Measurements from ENCODE around the gene ARHGEF7. TPM values are rescaled to one million over a fixed set of nuclear protein-coding genes. Genes with fewer than 3 reads are reported as not detected.

ARHGEF7 gene
- total RNA-seq, 1 donor from 2014 or later = 64.6 TPM

DNA sequence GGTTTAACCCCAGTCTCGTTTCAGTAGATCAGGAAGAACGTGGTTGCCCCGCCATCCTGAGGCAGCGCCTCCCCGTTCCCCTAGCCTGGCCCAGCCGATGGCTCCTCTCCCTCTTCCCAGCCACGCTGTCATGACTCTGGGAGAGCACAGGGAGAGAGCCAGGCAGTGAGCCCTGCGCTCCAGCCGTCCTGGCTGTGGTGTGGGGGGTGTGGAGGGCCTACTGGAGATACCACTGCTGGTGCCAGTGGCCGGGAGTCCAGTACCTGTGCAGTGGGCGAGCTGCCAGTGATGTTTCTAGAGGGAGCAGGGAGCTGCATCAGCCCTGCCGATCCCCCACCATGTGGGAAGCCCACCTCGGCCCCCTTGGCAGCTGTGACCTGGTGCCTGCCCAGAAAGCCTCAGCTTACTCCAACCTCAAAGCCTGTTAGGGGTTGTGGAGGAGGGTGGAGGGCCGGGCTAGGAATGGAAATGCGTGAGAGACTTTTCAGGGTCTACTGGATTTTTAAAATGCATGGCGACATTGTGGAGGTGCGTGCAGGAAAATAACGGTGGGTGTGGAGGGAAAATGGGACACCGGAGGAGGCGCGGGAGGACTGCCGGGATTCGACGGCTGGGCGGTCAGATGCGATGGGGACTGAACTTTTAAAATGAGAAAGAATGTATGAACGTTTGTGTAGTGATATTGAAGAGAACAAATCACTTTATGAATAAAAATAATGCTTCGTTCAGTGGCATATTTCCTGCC is 210.2 kb downstream of the ARHGEF7 start:
- Histone ChIP-seq H2AFZ (replicated peaks) (no peak overlapping the region), H3K27me3 (no peaks in the 10 kb centered on the region), H3F3A (ENCODE audit: low read depth) (no peaks in the 10 kb centered on the region), H3K36me3 (no peaks in the 10 kb centered on the region), H4K20me1 (ENCODE audit: low read depth) (no peaks in the 10 kb centered on the region), H3K4me2 (no peak overlapping the region), H3K9me3 (ENCODE audit: low read depth) (no peaks in the 10 kb centered on the region), H3K9ac (no peak overlapping the region), H3K4me3 (no peak overlapping the region), H3K4me1 (no peaks in the 10 kb centered on the region), H3K79me2 (ENCODE audit: low read depth) (no peaks in the 10 kb centered on the region), H3K27ac (no peak overlapping the region)
- DNase-seq (ENCODE audit: low spot score) = no peak
- Mint-ChIP-seq H3K27ac (peak overlapping the region; percentile 85), H3K9me3 (no peaks in the 10 kb centered on the region), H3K4me1 (peaks cover 10% of the 10 kb centered on the region), H3K36me3 (no peaks in the 10 kb centered on the region), H3K27me3 (ENCODE audit: insufficient read depth, low read depth) (peaks cover 10% of the 10 kb centered on the region), H3K4me3 (no peak overlapping the region)
- no peak for TF ChIP-seq EZH2phosphoT487 (IDR thresholded peaks at IDR 0.05)
- no peak for TF ChIP-seq EZH2 (IDR thresholded peaks at IDR 0.05)
- TF ChIP-seq, protein P1, sequence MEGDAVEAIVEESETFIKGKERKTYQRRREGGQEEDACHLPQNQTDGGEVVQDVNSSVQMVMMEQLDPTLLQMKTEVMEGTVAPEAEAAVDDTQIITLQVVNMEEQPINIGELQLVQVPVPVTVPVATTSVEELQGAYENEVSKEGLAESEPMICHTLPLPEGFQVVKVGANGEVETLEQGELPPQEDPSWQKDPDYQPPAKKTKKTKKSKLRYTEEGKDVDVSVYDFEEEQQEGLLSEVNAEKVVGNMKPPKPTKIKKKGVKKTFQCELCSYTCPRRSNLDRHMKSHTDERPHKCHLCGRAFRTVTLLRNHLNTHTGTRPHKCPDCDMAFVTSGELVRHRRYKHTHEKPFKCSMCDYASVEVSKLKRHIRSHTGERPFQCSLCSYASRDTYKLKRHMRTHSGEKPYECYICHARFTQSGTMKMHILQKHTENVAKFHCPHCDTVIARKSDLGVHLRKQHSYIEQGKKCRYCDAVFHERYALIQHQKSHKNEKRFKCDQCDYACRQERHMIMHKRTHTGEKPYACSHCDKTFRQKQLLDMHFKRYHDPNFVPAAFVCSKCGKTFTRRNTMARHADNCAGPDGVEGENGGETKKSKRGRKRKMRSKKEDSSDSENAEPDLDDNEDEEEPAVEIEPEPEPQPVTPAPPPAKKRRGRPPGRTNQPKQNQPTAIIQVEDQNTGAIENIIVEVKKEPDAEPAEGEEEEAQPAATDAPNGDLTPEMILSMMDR (IDR thresholded peaks at IDR 0.05) = no peak

DNA sequence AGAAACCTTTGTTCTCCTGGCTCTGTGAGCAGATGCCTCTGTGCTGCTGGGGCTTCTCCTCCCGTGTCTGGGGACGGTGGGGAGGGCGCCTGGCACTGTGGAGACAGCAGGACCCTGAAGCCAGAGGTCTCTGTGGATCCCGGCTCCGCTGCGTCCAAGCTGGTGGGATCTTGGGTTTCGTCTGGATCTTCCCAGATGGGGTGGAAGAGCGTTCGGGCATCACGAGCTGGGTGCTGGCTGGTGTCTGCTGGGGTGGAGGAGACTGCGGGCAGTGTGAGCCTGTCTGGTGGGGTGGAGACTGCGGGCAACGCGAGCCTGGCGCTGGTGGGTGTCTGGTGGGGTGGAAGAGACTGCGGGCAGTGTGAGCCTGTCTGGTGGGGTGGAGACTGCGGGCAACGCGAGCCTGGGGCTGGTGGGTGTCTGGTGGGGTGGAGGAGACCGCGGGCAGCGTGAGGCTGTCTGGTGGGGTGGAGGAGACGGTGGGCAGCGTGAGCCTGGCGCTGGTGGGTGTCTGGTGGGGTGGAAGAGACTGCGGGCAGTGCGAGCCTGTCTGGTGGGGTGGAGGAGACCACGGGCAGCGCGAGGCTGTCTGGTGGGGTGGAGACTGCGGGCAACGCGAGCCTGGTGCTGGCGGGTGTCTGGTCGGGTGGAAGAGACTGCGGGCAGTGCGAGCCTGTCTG is 211.0 kb downstream of the ARHGEF7 start:
- Histone ChIP-seq H3K27me3 (no peaks in the 10 kb centered on the region), H3K9ac (no peak overlapping the region), H3K36me3 (no peaks in the 10 kb centered on the region), H4K20me1 (ENCODE audit: low read depth) (no peaks in the 10 kb centered on the region), H3K4me2 (no peak overlapping the region), H3K9me3 (ENCODE audit: low read depth) (no peaks in the 10 kb centered on the region), H2AFZ (replicated peaks) (no peak overlapping the region), H3K4me3 (no peak overlapping the region), H3K4me1 (no peaks in the 10 kb centered on the region), H3K79me2 (ENCODE audit: low read depth) (no peaks in the 10 kb centered on the region), H3K27ac (no peak overlapping the region), H3F3A (ENCODE audit: low read depth) (no peaks in the 10 kb centered on the region)
- Mint-ChIP-seq H3K4me3 (no peak overlapping the region), H3K27me3 (ENCODE audit: insufficient read depth, low read depth) (peaks cover 10% of the 10 kb centered on the region), H3K4me1 (peaks cover 10% of the 10 kb centered on the region), H3K9me3 (no peaks in the 10 kb centered on the region), H3K36me3 (no peaks in the 10 kb centered on the region), H3K27ac (no peak overlapping the region)
- DNase-seq (ENCODE audit: low spot score) = no peak
- TF ChIP-seq, protein P1 (IDR thresholded peaks at IDR 0.05) = no peak
- no peak for TF ChIP-seq EZH2phosphoT487 (IDR thresholded peaks at IDR 0.05)
- TF ChIP-seq EZH2 (IDR thresholded peaks at IDR 0.05) = no peak

DNA sequence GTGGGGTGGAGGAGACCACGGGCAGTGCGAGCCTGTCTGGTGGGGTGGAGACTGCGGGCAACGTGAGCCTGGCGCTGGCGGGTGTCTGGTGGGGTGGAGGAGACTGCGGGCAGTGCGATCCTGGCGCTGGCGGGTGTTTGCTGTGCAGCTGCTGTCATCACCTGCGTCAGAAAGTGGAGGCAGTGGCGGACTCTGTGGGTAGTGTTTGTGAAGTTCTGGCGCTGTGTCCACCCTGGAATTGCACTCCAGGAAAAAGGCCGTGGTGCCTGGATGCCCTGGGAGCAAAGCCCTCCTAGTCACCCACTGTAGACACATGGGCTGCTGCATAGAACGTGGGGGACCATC is 211.5 kb downstream of the ARHGEF7 start:
- Mint-ChIP-seq H3K27ac (no peak overlapping the region), H3K36me3 (no peaks in the 10 kb centered on the region), H3K27me3 (ENCODE audit: insufficient read depth, low read depth) (peaks cover 10% of the 10 kb centered on the region), H3K4me1 (peaks cover 10% of the 10 kb centered on the region), H3K4me3 (no peak overlapping the region), H3K9me3 (no peaks in the 10 kb centered on the region)
- H3K9ac ChIP-seq = no peak overlapping the region
- no peaks in the 10 kb centered on the region for H3K4me1 ChIP-seq
- H3K79me2 ChIP-seq (ENCODE audit: low read depth) = no peaks in the 10 kb centered on the region
- DNase-seq (ENCODE audit: low spot score) = no peak
- no peak overlapping the region for H3K27ac ChIP-seq
- no peak overlapping the region for H3K4me3 ChIP-seq
- no peaks in the 10 kb centered on the region for H3K27me3 ChIP-seq
- no peaks in the 10 kb centered on the region for H3K36me3 ChIP-seq
- H3K4me2 ChIP-seq = no peak overlapping the region
- H3F3A ChIP-seq (ENCODE audit: low read depth) = no peaks in the 10 kb centered on the region
- TF ChIP-seq, protein P1 (IDR thresholded peaks at IDR 0.05) = no peak
- TF ChIP-seq EZH2 (IDR thresholded peaks at IDR 0.05) (no peak), EZH2phosphoT487 (IDR thresholded peaks at IDR 0.05) (no peak)
- H2AFZ ChIP-seq (replicated peaks) = no peak overlapping the region
- no peaks in the 10 kb centered on the region for H4K20me1 ChIP-seq (ENCODE audit: low read depth)
- H3K9me3 ChIP-seq (ENCODE audit: low read depth) = no peaks in the 10 kb centered on the region

All from neural progenitor cell (in vitro differentiated cells).